Urothelium cell line (cell line): Measurements from ENCODE around the gene PTPRG.

ENCODE experiments used
- DNase-seq: peaks from one replicate; pipeline ENCODE4 v3.0.0; 2011; ENCODE audit warnings: low spot score, mixed read lengths
- FAIRE-seq: peaks from 2 replicates; lab custom pipeline; 2011; peaks lifted over from hg19 to GRCh38; lab: Jason Lieb, UNC

Gene PTPRG

DNA sequence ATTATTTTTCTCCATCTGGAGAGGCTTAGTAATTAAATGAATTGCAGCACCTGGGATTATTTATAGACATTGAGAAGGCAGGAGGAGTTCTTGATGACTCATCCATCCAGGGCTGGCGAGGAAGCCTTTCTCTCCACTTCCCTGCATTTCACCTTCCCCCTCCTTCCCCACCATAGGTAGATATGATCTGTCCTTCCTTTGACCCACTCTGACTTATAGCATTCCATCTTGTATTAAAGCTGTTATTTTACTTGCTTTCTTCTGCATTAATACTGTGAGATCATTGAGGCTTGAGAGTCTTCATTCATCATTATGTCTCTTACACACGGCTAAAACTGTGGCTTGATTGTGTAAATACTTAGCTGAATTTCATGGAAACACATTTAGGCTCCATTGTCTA is 523.2 kb downstream of the PTPRG start:
- DNase-seq: peak; percentile 48
- no peak for FAIRE-seq

DNA sequence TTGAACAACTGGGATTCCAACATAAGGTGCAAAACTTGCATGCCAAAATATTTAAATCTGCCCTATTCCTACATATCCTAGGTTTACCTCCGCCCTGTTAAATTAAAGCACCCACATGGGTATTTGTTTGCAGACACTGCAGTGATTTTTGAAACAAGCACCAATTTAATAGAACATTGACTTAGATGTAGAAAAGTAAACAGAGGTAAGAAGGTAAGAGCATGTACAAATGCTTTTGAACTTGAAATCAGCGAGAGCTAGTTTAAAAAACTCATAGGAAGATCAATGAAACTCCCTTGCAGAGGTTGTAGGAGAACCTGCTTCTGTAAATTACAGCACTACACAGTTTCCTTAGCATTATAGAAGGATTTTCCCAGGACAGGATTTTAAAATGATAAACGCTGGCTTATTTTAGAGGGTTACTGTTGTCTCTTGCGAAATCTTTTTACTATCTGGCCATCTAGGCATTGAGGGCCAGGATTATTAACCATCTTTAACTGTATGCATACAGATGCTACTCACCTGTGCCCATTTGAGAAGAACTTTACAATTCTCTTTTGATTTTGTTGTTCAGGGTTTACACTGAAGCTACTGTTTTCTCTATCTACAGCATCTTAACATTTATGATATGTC is 527.2 kb downstream of the PTPRG start:
- FAIRE-seq (no peak), DNase-seq (no peak)

DNA sequence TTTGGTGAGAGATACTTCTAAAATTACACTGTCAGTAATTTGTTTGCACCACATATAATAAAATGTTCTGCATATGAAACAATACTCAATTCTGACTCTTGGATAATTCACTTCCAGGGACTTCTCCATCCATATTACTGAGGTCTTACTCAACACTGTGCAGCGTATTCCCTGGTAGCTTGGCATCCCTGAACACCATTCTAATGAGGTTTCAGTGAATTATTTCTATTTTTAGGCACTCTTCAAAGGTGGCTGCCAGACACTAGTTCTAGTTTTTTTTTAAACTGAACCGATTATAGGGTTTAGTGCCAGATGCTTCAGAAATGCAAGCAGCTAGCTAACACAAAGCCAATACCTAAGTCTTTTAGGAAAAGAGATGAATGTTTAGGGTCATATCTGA is 528.7 kb downstream of the PTPRG start:
- FAIRE-seq (no peak), DNase-seq (no peak)

DNA sequence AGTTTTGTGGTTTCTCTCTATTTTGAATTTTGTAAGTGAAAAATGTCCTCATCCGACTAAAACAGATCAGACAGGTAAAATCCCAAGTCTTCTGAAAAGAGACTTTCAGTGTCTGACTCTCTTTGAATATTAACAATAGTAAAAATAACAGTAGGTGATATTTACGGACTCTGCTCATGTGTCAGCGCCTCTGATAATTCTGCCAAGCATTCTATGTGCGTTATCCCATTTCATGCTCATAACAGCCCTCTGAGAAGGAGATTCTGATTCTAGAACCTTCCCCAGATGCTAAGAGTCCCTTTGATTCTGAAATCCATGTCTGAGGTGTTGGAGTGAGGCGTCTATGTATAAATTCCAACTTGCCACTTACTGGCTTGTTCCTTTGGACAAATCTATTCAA is 529.1 kb downstream of the PTPRG start:
- DNase-seq: no peak
- FAIRE-seq: no peak

- no peak for FAIRE-seq
- DNase-seq: no peak
Observed at GRCh38 chr3:62093025-62093424, 531.7 kb downstream of the PTPRG start.

- no peak for FAIRE-seq
- no peak for DNase-seq
Observed at GRCh38 chr3:62094461-62094860, 533.1 kb downstream of the PTPRG start.

- no peak for DNase-seq
- no peak for FAIRE-seq
Observed at GRCh38 chr3:62095080-62095479, 533.7 kb downstream of the PTPRG start.

DNA sequence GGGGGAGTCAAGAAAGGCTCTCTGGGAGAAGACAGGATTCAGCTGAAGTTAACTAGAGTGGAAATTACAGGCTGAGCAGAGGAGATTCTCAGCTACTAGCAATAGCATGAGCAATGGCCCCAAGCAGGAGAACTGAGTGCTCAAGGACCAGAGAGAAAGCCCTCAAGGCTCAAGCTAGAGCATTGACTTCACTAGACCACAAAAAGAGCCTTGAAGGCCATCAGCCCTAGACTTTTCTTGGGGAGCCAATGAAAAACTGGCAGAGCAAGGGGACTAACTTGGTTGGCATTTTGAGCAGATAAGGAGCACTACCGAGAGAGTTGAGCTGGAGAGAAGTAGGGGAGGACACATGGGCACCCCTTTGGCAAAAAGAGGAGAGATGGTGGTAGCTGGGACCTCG is 534.4 kb downstream of the PTPRG start:
- DNase-seq (no peak), FAIRE-seq (no peak)

- no peak for DNase-seq
- FAIRE-seq: no peak
Observed at GRCh38 chr3:62096521-62096920, 535.1 kb downstream of the PTPRG start.

GRCh38 chr3:62097121-62097520 is 535.8 kb downstream of the PTPRG start:
- FAIRE-seq (no peak), DNase-seq (no peak)

GRCh38 chr3:62098646-62099365 is 537.4 kb downstream of the PTPRG start:
- FAIRE-seq: no peak
- no peak for DNase-seq

GRCh38 chr3:62100282-62100989 is 539.1 kb downstream of the PTPRG start:
- FAIRE-seq (no peak), DNase-seq (no peak)

DNA sequence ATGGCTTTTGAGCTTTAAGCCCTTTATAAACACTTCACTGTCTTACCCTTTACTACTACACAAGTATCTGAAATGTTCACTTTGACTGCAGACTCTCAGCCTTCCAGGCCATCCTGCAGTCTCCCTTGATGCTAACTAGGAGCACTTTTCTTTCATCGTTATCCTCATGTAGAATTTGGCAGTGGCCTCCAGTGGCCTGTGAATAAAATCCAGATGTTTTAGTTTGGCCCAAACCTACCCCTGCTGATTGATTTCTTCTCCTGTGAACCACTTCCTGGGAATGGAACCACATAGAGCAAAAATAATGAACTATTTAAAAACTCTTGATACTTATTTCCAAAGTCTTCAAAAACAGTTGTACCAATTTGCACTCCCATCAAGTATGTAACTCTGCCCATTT is 540.1 kb downstream of the PTPRG start:
- no peak for DNase-seq
- no peak for FAIRE-seq

- FAIRE-seq (no peak), DNase-seq (no peak)
Observed at GRCh38 chr3:62103531-62103930, 542.2 kb downstream of the PTPRG start.

DNA sequence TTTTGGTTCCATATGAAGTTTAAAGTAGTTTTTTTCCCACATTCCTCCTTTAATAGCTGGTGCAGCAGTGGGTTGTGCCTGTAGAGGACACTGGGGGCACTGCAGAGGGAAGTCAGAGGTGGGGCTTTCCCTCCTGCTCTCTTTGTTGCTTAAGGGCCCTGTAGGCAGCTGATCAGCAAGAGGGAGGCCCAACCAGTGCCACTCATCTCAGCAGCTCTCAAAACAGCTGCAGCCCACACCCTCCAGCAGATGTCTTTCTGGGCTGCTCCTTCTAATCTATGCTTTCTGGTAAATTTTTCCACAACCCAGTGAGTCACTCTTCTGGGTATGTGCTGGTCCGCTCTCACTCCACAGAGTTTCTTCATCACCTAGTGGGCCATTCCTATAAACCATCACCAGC is 548.2 kb downstream of the PTPRG start:
- DNase-seq (peak; percentile 81), FAIRE-seq (no peak)

GRCh38 chr3:62110443-62111225 is 549.3 kb downstream of the PTPRG start:
- no peak for DNase-seq
- FAIRE-seq: no peak

- FAIRE-seq (no peak), DNase-seq (no peak)
Observed at GRCh38 chr3:62113092-62113491, 551.7 kb downstream of the PTPRG start.

DNA sequence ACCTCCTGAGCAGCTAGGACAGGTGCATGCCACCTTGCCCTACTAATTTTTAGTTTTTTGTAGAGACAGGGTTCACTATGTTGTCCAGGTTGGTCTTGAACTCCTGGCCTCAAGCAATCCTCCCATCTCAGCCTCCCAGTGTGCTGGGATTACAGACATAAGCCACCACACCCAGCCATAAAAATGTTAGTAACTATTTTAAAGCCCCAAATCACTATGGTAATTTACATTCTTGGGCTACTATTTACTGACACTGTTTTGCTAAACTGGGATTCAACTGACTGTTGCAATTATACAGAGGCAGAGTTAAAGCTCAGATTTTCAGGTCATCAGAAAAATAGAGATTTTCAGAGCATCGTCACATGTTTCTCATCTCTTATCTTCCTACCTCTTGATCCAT is 553.4 kb downstream of the PTPRG start:
- no peak for DNase-seq
- no peak for FAIRE-seq

DNA sequence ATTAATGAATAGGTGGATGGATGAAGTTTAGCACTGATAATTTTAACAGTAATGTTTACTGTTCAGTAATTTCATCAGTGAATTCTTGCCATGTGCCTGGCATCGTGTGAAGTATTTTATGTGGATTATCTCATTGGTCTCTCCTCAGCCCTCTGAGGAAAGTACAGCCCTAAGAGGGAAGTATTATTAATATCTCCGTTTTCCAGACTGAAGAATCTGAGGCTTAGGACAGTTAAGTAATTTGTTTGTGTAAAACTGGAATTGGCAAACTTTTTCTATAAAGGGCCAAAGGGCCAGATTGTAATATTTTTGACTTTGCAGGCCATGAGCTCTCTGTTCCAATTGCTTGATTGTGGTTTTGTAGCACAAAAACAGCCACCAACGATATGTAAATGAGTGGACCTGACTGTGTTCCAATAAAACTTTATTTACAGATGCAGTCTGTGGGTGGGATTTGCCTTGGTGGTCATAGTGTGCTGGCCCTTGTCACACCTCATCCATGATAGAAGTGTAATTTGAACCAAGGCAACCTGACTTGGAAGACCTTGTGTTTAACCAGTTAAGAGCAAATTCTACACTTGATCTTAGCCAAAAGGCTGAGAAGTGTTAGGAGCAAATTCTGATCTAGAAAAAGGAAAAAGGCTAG is 556.7 kb downstream of the PTPRG start:
- FAIRE-seq (no peak), DNase-seq (no peak)

DNA sequence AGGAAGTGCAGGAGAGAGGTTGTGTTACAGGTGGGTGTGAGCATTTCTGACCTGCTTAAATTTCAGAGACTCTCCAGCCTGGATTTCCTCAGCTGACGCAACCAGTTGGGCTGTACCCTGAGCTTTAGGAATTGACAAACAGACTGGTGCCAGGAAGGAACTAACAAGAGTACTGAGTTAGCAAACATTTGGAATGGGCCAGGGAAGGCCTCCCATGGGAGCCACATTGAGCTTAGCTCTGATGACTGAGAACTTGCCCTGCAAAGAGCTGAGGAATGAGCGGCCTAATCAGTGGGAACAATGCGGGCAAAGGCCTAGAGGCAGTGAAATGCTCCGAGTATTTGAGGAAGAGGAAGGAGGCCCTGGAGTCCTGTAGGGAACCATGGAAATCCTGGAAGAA is 557.8 kb downstream of the PTPRG start:
- FAIRE-seq (no peak), DNase-seq (no peak)

DNA sequence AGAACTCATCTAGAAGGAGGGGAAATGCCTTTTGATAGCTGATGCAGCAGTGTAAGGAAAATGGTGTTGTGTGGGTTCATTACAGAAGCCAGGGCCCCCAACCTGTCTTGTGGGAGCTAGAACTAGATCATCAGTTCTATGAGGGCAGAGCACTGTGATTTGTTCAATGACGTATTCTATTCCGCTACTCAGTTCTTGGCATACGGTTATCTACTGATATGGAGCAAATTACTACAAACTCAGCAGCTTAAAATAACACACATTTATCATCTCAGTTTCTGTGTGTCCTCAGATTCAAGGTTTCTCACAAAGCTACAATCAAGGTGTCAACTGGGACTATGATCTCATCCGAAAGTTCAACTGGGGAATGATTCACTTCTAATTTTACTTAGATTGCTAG is 561.4 kb downstream of the PTPRG start:
- DNase-seq (no peak), FAIRE-seq (no peak)
